Measurements from ENCODE around the gene LENEP.
A peak's percentile ranks its signal among the peaks of the same experiment; 100 is the strongest.

Gene LENEP

GRCh38 chr1:155012776-155013602 lies 19.6 kb downstream of the LENEP start:
- no peak for DNase-seq

DNA sequence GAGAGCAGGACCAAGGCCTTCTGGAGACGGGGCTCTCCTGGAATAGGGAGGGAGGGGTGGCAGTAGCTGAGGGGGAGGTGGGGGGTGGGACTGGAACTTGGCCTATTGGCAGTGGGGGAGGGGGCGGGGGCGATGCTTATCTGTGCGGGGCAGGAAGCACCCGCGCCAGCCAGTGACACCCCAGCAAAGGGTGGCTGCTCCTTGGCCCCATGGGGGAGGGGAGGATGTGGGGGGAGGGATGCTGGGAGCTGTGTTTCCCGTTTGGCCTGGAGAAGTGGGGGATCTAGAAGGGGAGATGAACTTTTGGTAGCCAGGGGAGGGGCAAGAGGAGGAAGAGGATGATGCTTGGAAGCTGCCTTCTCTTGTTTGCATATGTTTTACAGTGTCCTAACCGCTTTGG lies 20.2 kb downstream of the LENEP start:
- no peak for DNase-seq

GRCh38 chr1:155014709-155015508 lies 21.5 kb downstream of the LENEP start:
- no peak for DNase-seq

- no peak for DNase-seq
Observed at GRCh38 chr1:155015527-155016230, 22.3 kb downstream of the LENEP start.

DNA sequence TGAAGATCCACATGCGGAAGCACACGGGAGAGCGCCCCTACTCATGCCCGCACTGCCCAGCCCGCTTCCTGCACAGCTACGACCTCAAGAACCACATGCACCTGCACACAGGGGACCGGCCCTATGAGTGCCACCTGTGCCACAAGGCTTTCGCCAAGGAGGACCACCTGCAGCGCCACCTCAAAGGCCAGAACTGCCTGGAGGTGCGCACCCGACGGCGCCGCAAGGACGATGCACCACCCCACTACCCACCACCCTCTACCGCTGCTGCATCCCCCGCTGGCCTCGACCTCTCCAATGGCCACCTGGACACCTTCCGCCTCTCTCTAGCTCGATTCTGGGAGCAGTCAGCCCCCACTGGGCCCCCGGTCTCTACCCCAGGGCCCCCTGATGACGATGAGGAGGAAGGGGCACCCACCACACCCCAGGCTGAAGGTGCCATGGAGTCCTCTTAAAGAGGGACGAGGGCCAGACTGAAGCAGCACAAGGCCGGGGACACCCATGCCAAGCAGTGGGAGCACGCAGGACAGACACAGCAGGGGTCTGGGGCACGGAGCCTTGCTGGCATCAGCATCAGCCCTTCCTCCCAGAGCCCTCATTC lies 22.9 kb downstream of the LENEP start:
- no peak for DNase-seq

GRCh38 chr1:155017041-155017945 lies 23.9 kb downstream of the LENEP start:
- peak; percentile 71 to 74 for DNase-seq

DNA sequence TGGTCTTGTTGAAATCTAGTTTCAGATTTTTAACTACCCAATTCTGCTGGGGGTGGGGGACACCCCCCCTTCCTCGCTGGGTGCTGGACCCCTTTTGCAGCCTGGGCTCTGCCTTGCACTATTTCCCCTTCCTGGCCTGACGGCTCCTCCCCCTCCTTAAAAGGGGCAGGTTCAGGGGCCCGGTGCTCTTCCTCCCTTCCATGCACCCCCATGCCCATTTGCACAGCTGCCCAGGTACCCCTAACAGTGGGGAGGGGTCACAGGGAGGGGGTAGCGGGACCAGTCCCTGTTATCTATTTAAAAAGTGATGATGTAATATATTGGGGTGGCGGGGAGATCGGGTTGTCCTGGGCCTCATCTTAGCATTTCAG lies 24.5 kb downstream of the LENEP start:
- no peak for DNase-seq

- DNase-seq = no peak
Observed at GRCh38 chr1:155018617-155019348, 25.4 kb downstream of the LENEP start.

GRCh38 chr1:155019377-155020245 lies 26.2 kb downstream of the LENEP start:
- DNase-seq = no peak

- no peak for DNase-seq
Observed at GRCh38 chr1:155022136-155022926, 28.9 kb downstream of the LENEP start.

- peak; percentile 20 to 62 for DNase-seq
Observed at GRCh38 chr1:155022927-155023236, 29.5 kb downstream of the LENEP start.

GRCh38 chr1:155023627-155024026 lies 30.2 kb downstream of the LENEP start:
- DNase-seq = no peak

DNA sequence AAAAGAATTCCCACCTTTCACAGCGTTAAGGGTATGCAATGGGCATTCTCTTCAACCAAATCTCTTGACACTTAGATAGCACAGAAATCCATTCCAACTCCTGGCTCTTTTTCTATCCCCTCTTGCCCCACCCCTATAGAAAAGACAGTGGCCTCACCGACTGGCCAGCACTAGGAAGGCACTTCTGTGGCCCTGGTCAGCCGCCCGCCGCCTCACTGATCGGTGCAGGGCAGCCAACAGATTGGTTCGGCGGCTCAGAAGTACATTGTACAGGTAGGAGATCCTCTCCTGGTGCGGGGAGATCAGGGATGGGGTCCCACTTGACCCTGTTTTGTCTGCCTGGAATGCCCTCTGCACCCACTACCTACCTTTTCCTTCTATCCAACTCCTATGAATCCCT lies 30.9 kb downstream of the LENEP start:
- no peak for DNase-seq

GRCh38 chr1:155026154-155026553 lies 32.8 kb downstream of the LENEP start:
- DNase-seq = no peak

DNA sequence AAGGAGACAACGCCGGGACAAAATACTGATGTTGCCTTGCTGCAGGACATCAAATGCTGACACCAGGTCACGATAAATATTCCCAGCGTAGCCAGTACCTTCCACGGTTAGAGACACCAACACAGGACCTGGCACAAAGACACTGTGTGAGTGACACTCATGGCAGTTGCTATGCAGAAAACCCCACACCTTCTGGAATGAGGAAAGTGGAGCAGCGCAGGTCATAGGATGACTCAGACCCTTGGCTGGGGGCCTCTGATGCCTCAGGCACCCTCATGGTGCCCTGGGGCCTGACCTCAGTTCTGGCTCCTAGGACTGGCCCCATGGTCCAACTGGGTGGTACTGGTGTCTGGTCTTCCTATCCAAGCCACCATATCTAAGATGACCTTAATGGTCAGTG lies 33.2 kb downstream of the LENEP start:
- DNase-seq = no peak

DNA sequence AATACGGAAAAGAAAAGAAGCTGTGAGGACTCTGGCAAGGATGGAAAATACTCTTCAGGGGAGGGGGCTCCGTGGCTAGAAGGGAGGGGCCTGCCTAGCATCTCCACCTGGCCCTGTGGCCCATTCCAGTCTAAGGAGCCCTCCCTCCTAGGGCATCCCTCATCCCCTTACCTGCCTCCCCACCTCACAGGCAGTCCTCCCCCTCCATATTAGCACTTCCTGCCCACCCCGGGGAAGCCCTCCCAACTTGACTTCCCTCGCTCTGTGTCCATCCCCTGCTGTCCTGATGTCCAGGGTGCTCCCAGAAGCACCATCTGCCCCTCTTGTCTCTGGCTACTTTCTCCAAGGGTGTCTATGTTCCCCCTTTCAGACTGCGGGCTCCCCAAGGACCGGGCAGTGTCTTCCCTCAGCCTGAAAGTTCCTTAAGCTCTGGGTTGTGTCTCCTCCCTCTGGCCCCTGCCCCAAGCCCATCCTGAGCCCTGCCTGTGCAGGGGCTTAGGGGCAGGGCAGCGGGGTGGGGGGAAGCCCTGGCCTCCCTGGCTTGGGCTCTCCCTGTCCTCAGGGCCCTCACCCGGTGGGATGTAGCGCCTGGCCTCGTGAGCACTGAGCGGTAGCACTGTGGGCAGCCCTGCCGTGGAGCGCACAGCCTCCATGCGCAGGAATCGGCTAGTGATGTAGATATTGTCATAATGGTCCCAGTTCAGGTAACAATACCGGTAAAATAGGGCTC lies 36.3 kb downstream of the LENEP start:
- DNase-seq = no peak

- DNase-seq = no peak
Observed at GRCh38 chr1:155030243-155030795, 36.9 kb downstream of the LENEP start.

- no peak for DNase-seq
Observed at GRCh38 chr1:155030899-155031298, 37.5 kb downstream of the LENEP start.

DNA sequence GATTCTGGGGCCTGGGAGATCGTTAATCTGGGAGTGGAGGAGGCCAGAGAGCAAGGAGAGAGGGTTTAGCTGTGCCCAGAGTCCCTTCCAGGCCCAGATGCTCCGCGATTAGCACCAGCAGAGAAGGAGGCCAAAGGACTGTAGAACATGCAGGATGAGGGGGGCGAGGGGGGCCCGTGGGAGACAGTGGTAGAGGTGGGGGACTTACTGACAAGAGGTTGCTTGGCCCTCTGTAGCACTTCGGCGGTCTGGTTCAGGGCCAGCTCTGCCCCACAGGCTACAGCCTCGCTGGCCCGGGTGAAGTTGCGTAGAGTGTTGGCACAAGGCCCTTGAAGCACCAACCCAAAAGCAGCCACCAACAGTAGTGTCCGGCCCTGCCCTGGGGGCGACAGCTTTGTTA lies 39.5 kb downstream of the LENEP start:
- no peak for DNase-seq
